NB4 (cell line): Measurements from ENCODE around the gene UIMC1.

Experiments used
- POLR2A ChIP-seq: IDR thresholded peaks from 2 replicates; pipeline ENCODE4 v1.6.1; 2011; ENCODE audit warnings: mild to moderate bottlenecking; ENCODE audit not compliant: insufficient read length; ENCODE audit errors: extremely low read depth
- TF ChIP-seq, protein P1 (sequence below): IDR thresholded peaks from one replicate; pipeline ENCODE4 v1.5.1; 2012; ENCODE audit warnings: low read depth, low read length
- TF ChIP-seq, protein P2 (sequence below): IDR thresholded peaks from 2 replicates; pipeline ENCODE4 v1.6.1; 2011; ENCODE audit warnings: low read depth, low read length

DNA sequence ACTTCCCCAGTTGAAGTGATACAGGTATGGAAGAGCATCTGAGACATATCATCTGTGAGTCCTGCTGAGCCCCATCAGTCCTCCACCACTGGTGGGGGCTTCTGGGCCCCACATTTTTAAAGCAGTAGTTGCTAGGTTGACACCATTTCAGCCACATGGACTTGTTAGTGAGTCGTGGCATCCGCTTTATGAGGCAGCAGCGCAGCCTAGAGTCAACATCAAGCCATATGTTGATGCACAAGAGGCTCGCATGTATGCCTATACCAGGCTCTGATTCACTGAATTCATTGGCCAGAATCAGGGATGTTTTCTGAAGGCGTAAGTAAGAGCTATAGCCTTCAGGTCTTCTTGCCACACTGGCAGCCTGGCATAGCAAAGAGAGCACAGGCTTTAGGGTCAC is 42.7 kb upstream of the UIMC1 start:
- no peak for TF ChIP-seq POLR2A
- TF ChIP-seq, protein P1, sequence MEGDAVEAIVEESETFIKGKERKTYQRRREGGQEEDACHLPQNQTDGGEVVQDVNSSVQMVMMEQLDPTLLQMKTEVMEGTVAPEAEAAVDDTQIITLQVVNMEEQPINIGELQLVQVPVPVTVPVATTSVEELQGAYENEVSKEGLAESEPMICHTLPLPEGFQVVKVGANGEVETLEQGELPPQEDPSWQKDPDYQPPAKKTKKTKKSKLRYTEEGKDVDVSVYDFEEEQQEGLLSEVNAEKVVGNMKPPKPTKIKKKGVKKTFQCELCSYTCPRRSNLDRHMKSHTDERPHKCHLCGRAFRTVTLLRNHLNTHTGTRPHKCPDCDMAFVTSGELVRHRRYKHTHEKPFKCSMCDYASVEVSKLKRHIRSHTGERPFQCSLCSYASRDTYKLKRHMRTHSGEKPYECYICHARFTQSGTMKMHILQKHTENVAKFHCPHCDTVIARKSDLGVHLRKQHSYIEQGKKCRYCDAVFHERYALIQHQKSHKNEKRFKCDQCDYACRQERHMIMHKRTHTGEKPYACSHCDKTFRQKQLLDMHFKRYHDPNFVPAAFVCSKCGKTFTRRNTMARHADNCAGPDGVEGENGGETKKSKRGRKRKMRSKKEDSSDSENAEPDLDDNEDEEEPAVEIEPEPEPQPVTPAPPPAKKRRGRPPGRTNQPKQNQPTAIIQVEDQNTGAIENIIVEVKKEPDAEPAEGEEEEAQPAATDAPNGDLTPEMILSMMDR = no peak
- TF ChIP-seq, protein P2, sequence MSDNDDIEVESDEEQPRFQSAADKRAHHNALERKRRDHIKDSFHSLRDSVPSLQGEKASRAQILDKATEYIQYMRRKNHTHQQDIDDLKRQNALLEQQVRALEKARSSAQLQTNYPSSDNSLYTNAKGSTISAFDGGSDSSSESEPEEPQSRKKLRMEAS = no peak
